IMR-90 (cell line): ENCODE data around the gene TRIO. TPM values are rescaled to one million over a fixed set of nuclear protein-coding genes. Genes with fewer than 3 reads are reported as not detected.

Experiments used
- ATAC-seq: fragments of 200-7000 bp; cut with Tn5 transposase; 2 replicates; pipeline ENCODE4 v1.9.1; 2020; ENCODE audit warnings: low read depth, mild to moderate bottlenecking, moderate library complexity
- BruUV-seq: library from RNA; stranded (reverse); fragments of 400-500 nt; replicated peaks from 2 replicates; lab custom pipeline; 2021; lab: Mats Ljungman, UMichigan
- CTCF ChIA-PET: fragments of 300-600 bp; formaldehyde crosslinking; extraction: SDS; loops from one replicate; lab custom pipeline; 2021; ENCODE audit warnings: antibody characterized with exemption; lab: Yijun Ruan, JAX
- POLR2A ChIA-PET: fragments of 300-600 bp; sonication (Branson Sonifier 250); formaldehyde crosslinking; loops from one replicate; lab custom pipeline; 2022; ENCODE audit warnings: antibody characterized with exemption; ENCODE audit not compliant: unreplicated experiment; lab: Charles Lee
- DNase-seq: peaks from one replicate; pipeline ENCODE4 v3.0.0; 2013
- H2AFZ ChIP-seq: replicated peaks from 2 replicates; pipeline ENCODE3; 2013; ENCODE audit warnings: low read length, mild to moderate bottlenecking; ENCODE audit not compliant: poor library complexity
- H2AK5ac ChIP-seq: 2 replicates; pipeline ENCODE4 v1.6.1; 2013; ENCODE audit warnings: low read depth, low read length, inconsistent platforms
- H2AK9ac ChIP-seq: replicated peaks from 2 replicates; pipeline ENCODE3; 2013; ENCODE audit warnings: mild to moderate bottlenecking, low read depth, low read length, moderate library complexity; ENCODE audit not compliant: poor library complexity
- H2BK120ac ChIP-seq: 2 replicates; pipeline ENCODE4 v1.6.1; 2013; ENCODE audit warnings: low read depth, low read length, inconsistent platforms
- H2BK15ac ChIP-seq: 3 replicates; pipeline ENCODE4 v1.6.1; 2013; ENCODE audit warnings: low read depth, low read length, inconsistent platforms
- H2BK20ac ChIP-seq: 2 replicates; pipeline ENCODE4 v1.6.1; 2013; ENCODE audit warnings: low read depth, mild to moderate bottlenecking, inconsistent platforms, low read length, moderate library complexity
- H2BK5ac ChIP-seq: 2 replicates; pipeline ENCODE4 v1.6.1; 2013; ENCODE audit warnings: mild to moderate bottlenecking, low read depth, low read length, inconsistent platforms; ENCODE audit not compliant: poor library complexity, severe bottlenecking
- H3K14ac ChIP-seq: replicated peaks from 2 replicates; pipeline ENCODE4 v1.6.1; 2013; ENCODE audit warnings: low read depth, low read length, inconsistent platforms
- H3K18ac ChIP-seq: 2 replicates; pipeline ENCODE4 v1.6.1; 2013; ENCODE audit warnings: low read depth, low read length, control low read depth
- H3K23ac ChIP-seq: 2 replicates; pipeline ENCODE4 v1.6.1; 2013; ENCODE audit warnings: low read depth, low read length, inconsistent platforms
- H3K27ac ChIP-seq: 2 replicates; pipeline ENCODE4 v1.5.1; 2013; ENCODE audit warnings: mild to moderate bottlenecking, control low read depth, low read length; ENCODE audit not compliant: insufficient read depth
- H3K27me3 ChIP-seq: 2 replicates; pipeline ENCODE4 v1.6.1; 2013; ENCODE audit warnings: low read length; ENCODE audit not compliant: control insufficient read depth, insufficient read depth
- H3K36me3 ChIP-seq: 2 replicates; pipeline ENCODE4 v1.6.1; 2013; ENCODE audit warnings: low read length, mixed read lengths; ENCODE audit not compliant: control insufficient read depth, insufficient read depth
- H3K4ac ChIP-seq: 2 replicates; pipeline ENCODE4 v1.6.1; 2013; ENCODE audit warnings: low read depth, low read length, inconsistent platforms
- H3K4me1 ChIP-seq: 2 replicates; pipeline ENCODE4 v1.6.1; 2013; ENCODE audit warnings: low read length, mixed read lengths; ENCODE audit not compliant: control insufficient read depth, insufficient read depth
- H3K4me2 ChIP-seq: 2 replicates; pipeline ENCODE4 v1.6.1; 2013; ENCODE audit warnings: low read depth, mild to moderate bottlenecking, control low read depth, low read length, moderate library complexity
- H3K4me3 ChIP-seq: 2 replicates; pipeline ENCODE4 v1.5.1; 2013; ENCODE audit warnings: low read depth, mild to moderate bottlenecking, control low read depth, low read length, moderate library complexity; ENCODE audit not compliant: insufficient read depth
- H3K56ac ChIP-seq: 2 replicates; pipeline ENCODE4 v1.6.1; 2013; ENCODE audit warnings: low read length, inconsistent platforms; ENCODE audit not compliant: insufficient read depth; ENCODE audit errors: extremely low read depth
- H3K79me1 ChIP-seq, 2 experiments: 2 replicates each; pipeline ENCODE4 v1.6.1; 2013; ENCODE audit warnings: low read length in 2 of 2, inconsistent platforms in 1 of 2, low read depth in 1 of 2
- H3K9ac ChIP-seq: 2 replicates; pipeline ENCODE4 v1.6.1; 2013; ENCODE audit warnings: low read depth, low read length, control low read depth
- H3K9me1 ChIP-seq: 2 replicates; pipeline ENCODE4 v1.6.1; 2013; ENCODE audit warnings: low read length, inconsistent platforms; ENCODE audit not compliant: insufficient read depth
- H3K9me3 ChIP-seq: 2 replicates; pipeline ENCODE4 v1.6.1; 2013; ENCODE audit warnings: low read length; ENCODE audit not compliant: control insufficient read depth, insufficient read depth
- H4K20me1 ChIP-seq: 2 replicates; pipeline ENCODE4 v1.6.1; 2013; ENCODE audit warnings: low read length, inconsistent platforms; ENCODE audit not compliant: insufficient read depth
- H4K5ac ChIP-seq: 2 replicates; pipeline ENCODE4 v1.6.1; 2013; ENCODE audit warnings: mild to moderate bottlenecking, low read depth, low read length, control low read depth
- H4K8ac ChIP-seq, 2 experiments: 2 replicates each; pipeline ENCODE4 v1.6.1; 2013; ENCODE audit warnings: low read depth in 2 of 2, low read length in 2 of 2, control low read depth in 1 of 2, inconsistent platforms in 1 of 2
- H4K91ac ChIP-seq: 2 replicates; pipeline ENCODE4 v1.6.1; 2013; ENCODE audit warnings: low read depth, low read length, inconsistent platforms; ENCODE audit not compliant: insufficient read depth
- BHLHE40 ChIP-seq: fragments of 150-350 bp; IDR thresholded peaks from 2 replicates; pipeline ENCODE4 v1.6.1; 2016; ENCODE audit warnings: mild to moderate bottlenecking, low read depth, low read length
- CEBPB ChIP-seq: IDR thresholded peaks from 2 replicates; pipeline ENCODE4 v1.6.1; 2012; ENCODE audit warnings: low read depth, low read length, improper control_type of control experiment
- CHD1 ChIP-seq: IDR thresholded peaks from 2 replicates; pipeline ENCODE4 v1.6.1; 2012; ENCODE audit warnings: low read depth, low read length, improper control_type of control experiment
- CTCF ChIP-seq: conservative IDR thresholded peaks from 2 replicates; pipeline ENCODE4 v1.5.1; 2012; ENCODE audit warnings: mild to moderate bottlenecking, low read depth, low read length, improper control_type of control experiment
- FOS ChIP-seq: fragments of 150-350 bp; IDR thresholded peaks from 2 replicates; pipeline ENCODE4 v1.6.1; 2016; ENCODE audit warnings: low read depth, low read length
- MAZ ChIP-seq: IDR thresholded peaks from 2 replicates; pipeline ENCODE4 v1.6.1; 2012; ENCODE audit warnings: low read depth, mild to moderate bottlenecking, low read length, improper control_type of control experiment, moderate library complexity, borderline replicate concordance
- POLR2A ChIP-seq: IDR thresholded peaks from 2 replicates; pipeline ENCODE4 v1.6.1; 2012; ENCODE audit warnings: mild to moderate bottlenecking, low read depth, low read length
- RAD21 ChIP-seq: IDR thresholded peaks from 2 replicates; pipeline ENCODE4 v1.6.1; 2012; ENCODE audit warnings: low read length, improper control_type of control experiment
- RFX5 ChIP-seq: IDR thresholded peaks from 2 replicates; pipeline ENCODE4 v1.8.0; 2012; ENCODE audit warnings: low read depth, mild to moderate bottlenecking, low read length, moderate library complexity
- USF2 ChIP-seq: fragments of 150-350 bp; IDR thresholded peaks from 2 replicates; pipeline ENCODE4 v1.6.1; 2017; ENCODE audit warnings: mild to moderate bottlenecking, antibody characterized with exemption, low read length, low read depth
- WGBS, 2 experiments: methylation state at CpG; one replicate each; pipeline versions ENCODE4 v1.1.5 to v1.1.7; 2013; ENCODE audit warnings: missing lambda C conversion rate in 2 of 2; ENCODE audit not compliant: insufficient read length in 1 of 2; ENCODE audit errors: extremely low coverage in 2 of 2; 5-methylcytosine and 5-hydroxymethylcytosine counted together
- dilution Hi-C: fragments of 300-500 bp; cut with HindIII; formaldehyde crosslinking; loops from one replicate; pipeline ENCODE4 v1.14.3; 2018; ENCODE audit warnings: low sequenced_read_pairs; ENCODE audit not compliant: unreplicated experiment
- in situ Hi-C: fragments of 300-500 bp; cut with MboI; formaldehyde crosslinking; loops from 3 replicates; pipeline ENCODE4 v1.14.3; 2019; ENCODE audit warnings: low sequenced_read_pairs, inconsistent platforms, mixed read lengths
- intact Hi-C: fragments of 100-400 bp; cut with micrococcal nuclease; formaldehyde crosslinking; loops from 2 replicates; pipeline ENCODE4 v1.10.0; 2022
- polyA plus RNA-seq, 3 experiments: library from polyadenylated mRNA; depleted of rRNA; stranded (reverse); fragments of >200 nt; gene quantifications; 2 replicates each; pipeline ENCODE4 v1.2.3, GENCODE V29; 2012; ENCODE audit warnings: low replicate concordance in 1 of 3
- total RNA-seq: library from RNA; depleted of rRNA; stranded (reverse); fragments of >200 nt; gene quantifications from 2 replicates; pipeline ENCODE4 v1.2.3, GENCODE V29; 2012
- TF ChIP-seq, protein P1 (sequence below): fragments of 150-350 bp; IDR thresholded peaks from 2 replicates; pipeline ENCODE4 v1.6.1; 2016; ENCODE audit warnings: low read depth, mild to moderate bottlenecking, low read length, moderate library complexity, borderline replicate concordance

Gene TRIO
- total and polyA plus RNA-seq, 2 of the 4 experiments (the other 2 are of a cell fraction), result 206 to 522 TPM

DNA sequence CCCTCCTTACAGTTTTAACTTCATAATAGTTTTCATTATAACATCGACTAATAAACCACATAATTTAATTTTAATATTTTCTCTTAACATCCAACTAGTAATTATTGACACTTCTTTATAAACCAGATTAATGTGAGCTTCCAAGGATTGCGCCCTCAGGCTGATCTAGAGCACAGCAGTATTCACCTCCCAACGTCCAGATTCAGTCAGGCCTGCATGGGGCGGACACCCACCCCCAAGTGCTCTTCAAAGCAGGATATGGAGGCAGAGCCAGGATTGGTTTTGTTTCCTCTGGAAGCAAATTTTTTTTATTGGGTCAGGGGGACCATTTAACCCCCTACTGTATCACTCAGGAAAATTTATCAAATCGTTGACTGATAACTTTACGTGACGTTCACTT is 215.4 kb downstream of the TRIO start:
- Histone ChIP-seq H2BK20ac (no peak overlapping the region), H3K27ac (no peak overlapping the region), H4K20me1 (peaks cover 83% of the 10 kb centered on the region), H3K23ac (no peak overlapping the region), H3K4me2 (no peak overlapping the region), H2BK5ac (no peak overlapping the region), H3K9me3 (no peaks in the 10 kb centered on the region), H2AK5ac (no peak overlapping the region), H2AK9ac (no peak overlapping the region), H3K18ac (no peak overlapping the region), H4K91ac (no peak overlapping the region), H3K4me3 (no peak overlapping the region), H2BK120ac (no peak overlapping the region), H4K8ac (no peak overlapping the region), H3K4ac (no peak overlapping the region), H3K27me3 (no peaks in the 10 kb centered on the region), H2AFZ (no peak overlapping the region), H3K36me3 (peaks cover 72% of the 10 kb centered on the region), H3K79me1 (peaks cover 61 to 83% of the 10 kb centered on the region in 2 experiments), H3K14ac (no peak overlapping the region), H2BK15ac (no peak overlapping the region), H3K4me1 (peaks cover 10% of the 10 kb centered on the region), H4K5ac (no peak overlapping the region), H3K56ac (no peak overlapping the region), H3K9me1 (peaks cover 12% of the 10 kb centered on the region), H3K9ac (no peak overlapping the region)
- intact Hi-C loops, result no loop called here
- ATAC-seq, result no peak
- WGBS, 2 experiments, result 100% methylated on average over 1 of the region's 7 CpGs; no CpG with 5 or more reads in 1 of the 2 experiments
- in situ Hi-C loops, result no loop called here
- dilution Hi-C loops, result no loop called here
- CTCF ChIA-PET, result no interaction called here
- TF ChIP-seq CTCF (no peak), CHD1 (no peak), USF2 (no peak), RFX5 (no peak), BHLHE40 (no peak), MAZ (no peak), RAD21 (no peak), FOS (no peak), POLR2A (no peak), CEBPB (no peak)
- TF ChIP-seq, protein P1, sequence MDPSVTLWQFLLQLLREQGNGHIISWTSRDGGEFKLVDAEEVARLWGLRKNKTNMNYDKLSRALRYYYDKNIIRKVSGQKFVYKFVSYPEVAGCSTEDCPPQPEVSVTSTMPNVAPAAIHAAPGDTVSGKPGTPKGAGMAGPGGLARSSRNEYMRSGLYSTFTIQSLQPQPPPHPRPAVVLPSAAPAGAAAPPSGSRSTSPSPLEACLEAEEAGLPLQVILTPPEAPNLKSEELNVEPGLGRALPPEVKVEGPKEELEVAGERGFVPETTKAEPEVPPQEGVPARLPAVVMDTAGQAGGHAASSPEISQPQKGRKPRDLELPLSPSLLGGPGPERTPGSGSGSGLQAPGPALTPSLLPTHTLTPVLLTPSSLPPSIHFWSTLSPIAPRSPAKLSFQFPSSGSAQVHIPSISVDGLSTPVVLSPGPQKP, result no peak
- no TSS peak for BruUV-seq
- no peak for DNase-seq
- POLR2A ChIA-PET, result no interaction called here
